Endothelial cell of umbilical vein (primary cell): ENCODE results near the gene CMBL. TPM values are rescaled to one million over a fixed set of nuclear protein-coding genes. Genes with fewer than 3 reads are reported as not detected.

ENCODE experiments used
- BruUV-seq: library from RNA; stranded (reverse); fragments of 400-500 nt; replicated peaks from 2 replicates; lab custom pipeline; 2021; lab: Mats Ljungman, UMichigan
- CTCF ChIA-PET: fragments of 300-600, 350-600 bp; sonication (Branson Sonifier 250); formaldehyde crosslinking; loops from one replicate; lab custom pipeline; 2021; ENCODE audit warnings: antibody characterized with exemption, inconsistent platforms; lab: Charles Lee
- POLR2A ChIA-PET: fragments of 300-600, 350-600 bp; sonication (Branson Sonifier 250); formaldehyde crosslinking; loops from one replicate; lab custom pipeline; 2021; ENCODE audit warnings: antibody characterized with exemption, inconsistent platforms; lab: Charles Lee
- DNase-seq: peaks from one replicate; pipeline ENCODE4 v3.0.0-alpha.2; 2011; ENCODE audit warnings: low read depth, low spot score
- FAIRE-seq: peaks from 2 replicates; lab custom pipeline; 2011; peaks lifted over from hg19 to GRCh38; lab: Jason Lieb, UNC
- H2AFZ ChIP-seq: 2 replicates; pipeline ENCODE4 v1.6.0; 2012; ENCODE audit warnings: low read depth, low read length, control low read depth, inconsistent platforms
- H3K27ac ChIP-seq: 2 replicates; pipeline ENCODE4 v1.5.1; 2011; ENCODE audit warnings: low read depth, mild to moderate bottlenecking, control low read depth, low read length, moderate library complexity; ENCODE audit not compliant: insufficient read depth
- H3K27me3 ChIP-seq, 2 experiments: 2 replicates each; pipeline versions ENCODE4 v1.6.0 to v1.6.1; 2011; ENCODE audit warnings: low read length in 2 of 2, mixed read lengths in 1 of 2; ENCODE audit not compliant: control insufficient read depth in 2 of 2, insufficient read depth in 2 of 2
- H3K36me3 ChIP-seq, 2 experiments: 2 replicates in 1 of 2; 3 replicates in 1 of 2; pipeline ENCODE4 v1.5.1; 2011; ENCODE audit warnings: low read length in 2 of 2, mild to moderate bottlenecking in 1 of 2, moderate library complexity in 1 of 2; ENCODE audit not compliant: control insufficient read depth in 2 of 2, insufficient read depth in 2 of 2; ENCODE audit errors: extremely low read depth in 1 of 2
- H3K4me1 ChIP-seq: 3 replicates; pipeline ENCODE4 v1.5.1; 2011; ENCODE audit warnings: mild to moderate bottlenecking, low read length; ENCODE audit not compliant: control insufficient read depth, insufficient read depth; ENCODE audit errors: extremely low read depth
- H3K4me2 ChIP-seq: 2 replicates; pipeline ENCODE4 v1.6.1; 2011; ENCODE audit warnings: low read length, control low read depth, mixed read lengths; ENCODE audit not compliant: insufficient read depth
- H3K4me3 ChIP-seq, 3 experiments: fragments of 200-600 bp in 1 of 3; sonication (generic), shearing (Covaris generic) in 1 of 3; replicated peaks in 1 of 3; 2 replicates each; pipeline ENCODE4 v1.5.1; 2011 to 2016; ENCODE audit warnings: control low read depth in 3 of 3, low read length in 3 of 3, mild to moderate bottlenecking in 2 of 3, inconsistent platforms in 1 of 3, low read depth in 1 of 3, moderate library complexity in 1 of 3; ENCODE audit not compliant: insufficient read depth in 1 of 3
- H3K79me2 ChIP-seq: 2 replicates; pipeline ENCODE4 v1.6.0; 2012; ENCODE audit warnings: low read length, inconsistent platforms; ENCODE audit not compliant: control insufficient read depth, insufficient read depth
- H3K9ac ChIP-seq: replicated peaks from 2 replicates; pipeline ENCODE3; 2011; ENCODE audit warnings: low read length, control low read depth; ENCODE audit not compliant: insufficient read depth; ENCODE audit errors: extremely low read depth
- H3K9me1 ChIP-seq: replicated peaks from 3 replicates; pipeline ENCODE4 v1.6.0; 2011; ENCODE audit warnings: mild to moderate bottlenecking, low read length; ENCODE audit not compliant: control insufficient read depth, insufficient read depth; ENCODE audit errors: extremely low read depth
- H3K9me3 ChIP-seq: replicated peaks from 2 replicates; pipeline ENCODE4 v1.5.1; 2012; ENCODE audit warnings: low read length, inconsistent platforms; ENCODE audit not compliant: control insufficient read depth, insufficient read depth
- H4K20me1 ChIP-seq: replicated peaks from 2 replicates; pipeline ENCODE3; 2011; ENCODE audit warnings: mild to moderate bottlenecking, low read length; ENCODE audit not compliant: control insufficient read depth, insufficient read depth; ENCODE audit errors: extremely low read depth
- EZH2 ChIP-seq: IDR thresholded peaks from 2 replicates; pipeline ENCODE4 v1.6.1; 2012; ENCODE audit warnings: borderline replicate concordance, low read depth, mild to moderate bottlenecking, moderate library complexity, low read length, inconsistent platforms; ENCODE audit not compliant: severe bottlenecking
- FOS ChIP-seq: IDR thresholded peaks from 2 replicates; pipeline ENCODE4 v1.6.1; 2011; ENCODE audit warnings: mild to moderate bottlenecking, low read length, moderate library complexity, borderline replicate concordance; ENCODE audit not compliant: insufficient read depth
- GATA2 ChIP-seq: IDR thresholded peaks from 2 replicates; pipeline ENCODE4 v1.7.0; 2011; ENCODE audit warnings: low read depth, mild to moderate bottlenecking, moderate library complexity, mixed read lengths, low read length; ENCODE audit not compliant: insufficient read length, insufficient read depth
- JUN ChIP-seq: IDR thresholded peaks from 2 replicates; pipeline ENCODE4 v1.6.1; 2011; ENCODE audit warnings: borderline replicate concordance, low read depth; ENCODE audit not compliant: insufficient read length, insufficient read depth
- MYC ChIP-seq: IDR thresholded peaks from one replicate; pipeline ENCODE4 v1.6.1; 2011; ENCODE audit warnings: mild to moderate bottlenecking, low read depth, low read length
- POLR2A ChIP-seq: IDR thresholded peaks from 2 replicates; pipeline ENCODE4 v1.6.1; 2012; ENCODE audit warnings: low read depth, mild to moderate bottlenecking, control low read depth, low read length
- POLR2AphosphoS5 ChIP-seq: IDR thresholded peaks from 2 replicates; pipeline ENCODE4 v1.6.1; 2012; ENCODE audit warnings: low read depth, mild to moderate bottlenecking, control low read depth, low read length, moderate library complexity; ENCODE audit not compliant: insufficient read depth
- dilution Hi-C: fragments of 300-500 bp; cut with MboI; formaldehyde crosslinking; loops from one replicate; pipeline ENCODE4 v1.15.0; 2019; ENCODE audit warnings: low sequenced_read_pairs; ENCODE audit not compliant: extremely low pct_ligation_motif_present
- intact Hi-C: fragments of 100-400 bp; cut with micrococcal nuclease; formaldehyde crosslinking; loops from one replicate; pipeline ENCODE4 v1.10.0; 2022
- polyA plus RNA-seq, 4 experiments: library from polyadenylated mRNA; depleted of rRNA in 3 of 4; stranded (reverse) in 3 of 4; unstranded in 1 of 4; fragments of >200 nt; gene quantifications; 2 replicates each; pipeline versions ENCODE4 v1.2.1 to v1.2.3, GENCODE V29; 2011 to 2012; ENCODE audit warnings: missing spikeins in 1 of 4
- total RNA-seq: library from RNA; stranded (reverse); gene quantifications from 2 replicates; pipeline ENCODE4 v1.2.3, GENCODE V29; 2021
- TF ChIP-seq, protein P1 (sequence below): IDR thresholded peaks from 2 replicates; pipeline ENCODE4 v1.6.1; 2011; ENCODE audit not compliant: insufficient read depth, insufficient read length
- TF ChIP-seq, protein P2 (sequence below), 2 donors: IDR thresholded peaks; 1 replicate in 1 of 2; 2 replicates in 1 of 2; pipeline ENCODE4 v1.5.1; 2011; ENCODE audit warnings: low read length in 2 of 2, mild to moderate bottlenecking in 2 of 2, moderate library complexity in 2 of 2, control low read depth in 1 of 2, inconsistent platforms in 1 of 2, low read depth in 1 of 2; ENCODE audit not compliant: insufficient read depth in 1 of 2; ENCODE audit errors: extremely low read depth in 1 of 2

Gene CMBL
- total and polyA plus RNA-seq, 2 donors (not counting 3 experiments of a cell fraction or from before 2014, with no cell fraction given): 15.9 to 19.8 TPM

DNA sequence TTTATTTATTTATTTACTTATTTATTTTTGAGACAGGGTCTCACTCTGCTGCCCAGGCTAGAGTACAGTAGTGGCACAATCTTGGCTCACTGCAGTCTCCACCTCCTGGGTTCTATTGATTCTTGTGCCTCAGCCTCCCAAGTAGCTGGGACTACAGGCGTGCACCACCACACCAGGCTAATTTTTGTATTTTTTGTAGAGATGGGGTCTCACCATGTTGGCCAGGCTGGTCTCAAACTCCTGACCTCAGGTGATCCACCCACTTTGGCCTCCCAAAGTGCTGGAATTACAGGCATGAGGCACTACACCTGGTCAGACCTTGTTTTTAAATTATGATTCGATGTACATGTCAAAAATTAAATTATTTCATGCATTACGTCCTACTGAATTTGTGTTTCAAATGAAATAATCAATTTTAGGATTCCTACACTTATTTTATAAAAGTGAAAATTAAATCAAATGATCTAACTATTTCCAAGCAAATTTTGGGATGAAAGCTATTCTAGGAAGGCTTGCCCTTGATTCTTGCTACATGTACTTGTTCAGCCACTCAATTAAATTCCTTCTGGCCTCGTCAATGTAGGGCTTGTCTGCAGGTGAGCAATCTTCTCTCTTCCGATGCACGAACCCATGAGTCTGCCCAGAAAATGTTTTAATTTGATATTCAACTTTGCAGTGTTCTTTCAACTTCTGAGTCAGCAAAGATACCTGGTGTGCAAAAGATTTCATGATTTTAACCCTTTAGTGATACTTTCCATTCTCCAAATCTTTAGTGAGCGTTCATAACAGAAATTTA is 27.6 kb downstream of the CMBL start:
- H4K20me1 ChIP-seq: no peaks in the 10 kb centered on the region
- dilution Hi-C loops (no loop called here), intact Hi-C loops (no loop called here)
- H3K27ac ChIP-seq: no peak overlapping the region
- no peak overlapping the region for H2AFZ ChIP-seq
- POLR2A ChIA-PET: no interaction called here
- no peaks in the 10 kb centered on the region for H3K27me3 ChIP-seq
- FAIRE-seq: no peak
- H3K9me3 ChIP-seq: no peaks in the 10 kb centered on the region
- H3K9me1 ChIP-seq: no peaks in the 10 kb centered on the region
- H3K4me1 ChIP-seq: no peaks in the 10 kb centered on the region
- no peak overlapping the region for H3K4me3 ChIP-seq
- no TSS peak for BruUV-seq
- H3K4me2 ChIP-seq: no peak overlapping the region
- CTCF ChIA-PET: no interaction called here
- no peaks in the 10 kb centered on the region for H3K79me2 ChIP-seq
- no peaks in the 10 kb centered on the region for H3K36me3 ChIP-seq
- no peak for TF ChIP-seq EZH2
- TF ChIP-seq POLR2A: no peak
- TF ChIP-seq, protein P1, sequence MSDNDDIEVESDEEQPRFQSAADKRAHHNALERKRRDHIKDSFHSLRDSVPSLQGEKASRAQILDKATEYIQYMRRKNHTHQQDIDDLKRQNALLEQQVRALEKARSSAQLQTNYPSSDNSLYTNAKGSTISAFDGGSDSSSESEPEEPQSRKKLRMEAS: no peak
- no peak for TF ChIP-seq POLR2AphosphoS5
- TF ChIP-seq, protein P2, sequence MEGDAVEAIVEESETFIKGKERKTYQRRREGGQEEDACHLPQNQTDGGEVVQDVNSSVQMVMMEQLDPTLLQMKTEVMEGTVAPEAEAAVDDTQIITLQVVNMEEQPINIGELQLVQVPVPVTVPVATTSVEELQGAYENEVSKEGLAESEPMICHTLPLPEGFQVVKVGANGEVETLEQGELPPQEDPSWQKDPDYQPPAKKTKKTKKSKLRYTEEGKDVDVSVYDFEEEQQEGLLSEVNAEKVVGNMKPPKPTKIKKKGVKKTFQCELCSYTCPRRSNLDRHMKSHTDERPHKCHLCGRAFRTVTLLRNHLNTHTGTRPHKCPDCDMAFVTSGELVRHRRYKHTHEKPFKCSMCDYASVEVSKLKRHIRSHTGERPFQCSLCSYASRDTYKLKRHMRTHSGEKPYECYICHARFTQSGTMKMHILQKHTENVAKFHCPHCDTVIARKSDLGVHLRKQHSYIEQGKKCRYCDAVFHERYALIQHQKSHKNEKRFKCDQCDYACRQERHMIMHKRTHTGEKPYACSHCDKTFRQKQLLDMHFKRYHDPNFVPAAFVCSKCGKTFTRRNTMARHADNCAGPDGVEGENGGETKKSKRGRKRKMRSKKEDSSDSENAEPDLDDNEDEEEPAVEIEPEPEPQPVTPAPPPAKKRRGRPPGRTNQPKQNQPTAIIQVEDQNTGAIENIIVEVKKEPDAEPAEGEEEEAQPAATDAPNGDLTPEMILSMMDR (IDR thresholded peaks at IDR 0.05; ENCODE audit: extremely low read depth in 1 of 2, insufficient read depth in 1 of 2, low read depth in 1 of 2, low read length in 2 of 2): no peak
- TF ChIP-seq FOS: no peak
- TF ChIP-seq JUN: no peak
- no peak for TF ChIP-seq MYC
- TF ChIP-seq GATA2: no peak
- no peak for DNase-seq
- H3K9ac ChIP-seq: no peak overlapping the region
